Mesendoderm (in vitro differentiated cells): ENCODE results near the gene KAT6B.

Experiments used
- DNase-seq: peaks from one replicate; pipeline ENCODE4 v3.0.0; 2013
- H2AK5ac ChIP-seq: 2 replicates; pipeline ENCODE4 v1.6.1; 2013; ENCODE audit warnings: low read length, inconsistent platforms
- H2BK120ac ChIP-seq: 2 replicates; pipeline ENCODE4 v1.6.1; 2013; ENCODE audit warnings: low read depth, mild to moderate bottlenecking, low read length, moderate library complexity, mixed read lengths
- H2BK15ac ChIP-seq: replicated peaks from 2 replicates; pipeline ENCODE4 v1.6.1; 2013; ENCODE audit warnings: low read depth, mild to moderate bottlenecking, moderate library complexity
- H2BK5ac ChIP-seq: 2 replicates; pipeline ENCODE4 v1.6.1; 2013; ENCODE audit warnings: low read length, inconsistent platforms
- H3K18ac ChIP-seq: 2 replicates; pipeline ENCODE4 v1.6.1; 2013; ENCODE audit warnings: mild to moderate bottlenecking, low read length, mixed read lengths
- H3K23ac ChIP-seq: one replicate; pipeline ENCODE4 v1.6.1; 2013; ENCODE audit warnings: low read length
- H3K27ac ChIP-seq: 2 replicates; pipeline ENCODE4 v1.5.1; 2013; ENCODE audit warnings: low read depth, mild to moderate bottlenecking, inconsistent platforms, low read length, moderate library complexity
- H3K27me3 ChIP-seq: 2 replicates; pipeline ENCODE4 v1.6.1; 2013; ENCODE audit warnings: low read length, control low read depth, mild to moderate bottlenecking, inconsistent platforms; ENCODE audit not compliant: insufficient read depth, poor library complexity
- H3K36me3 ChIP-seq: 2 replicates; pipeline ENCODE4 v1.6.1; 2013; ENCODE audit warnings: low read length, inconsistent platforms; ENCODE audit not compliant: control insufficient read depth, insufficient read depth
- H3K4ac ChIP-seq: one replicate; pipeline ENCODE4 v1.6.1; 2013; ENCODE audit warnings: low read depth, mild to moderate bottlenecking, low read length, moderate library complexity
- H3K4me1 ChIP-seq: 2 replicates; pipeline ENCODE4 v1.6.1; 2013; ENCODE audit warnings: low read depth, low read length, inconsistent platforms; ENCODE audit not compliant: control insufficient read depth
- H3K4me2 ChIP-seq: 2 replicates; pipeline ENCODE4 v1.6.1; 2013; ENCODE audit warnings: low read length
- H3K4me3 ChIP-seq: 2 replicates; pipeline ENCODE4 v1.5.1; 2013; ENCODE audit warnings: mild to moderate bottlenecking, low read length
- H3K56ac ChIP-seq: one replicate; pipeline ENCODE4 v1.6.1; 2013; ENCODE audit warnings: low read length
- H3K79me1 ChIP-seq: 2 replicates; pipeline ENCODE4 v1.6.1; 2013; ENCODE audit warnings: low read length, inconsistent platforms
- H3K79me2 ChIP-seq: 2 replicates; pipeline ENCODE4 v1.6.1; 2013; ENCODE audit warnings: mild to moderate bottlenecking, low read length; ENCODE audit not compliant: control insufficient read depth, insufficient read depth
- H3K9ac ChIP-seq: 2 replicates; pipeline ENCODE4 v1.6.1; 2013; ENCODE audit warnings: low read length, inconsistent platforms
- H4K5ac ChIP-seq: one replicate; pipeline ENCODE4 v1.6.1; 2013; ENCODE audit warnings: low read length
- H4K8ac ChIP-seq: one replicate; pipeline ENCODE4 v1.6.1; 2013; ENCODE audit warnings: low read depth, mild to moderate bottlenecking, control low read depth, low read length, moderate library complexity
- WGBS: extraction: QIAGEN DNeasy Blood & Tissue Kit; methylation state at CpG from one replicate; pipeline ENCODE4 v1.1.7; 2013; ENCODE audit warnings: low lambda C conversion rate, missing lambda C conversion rate; ENCODE audit not compliant: insufficient coverage; ENCODE audit errors: extremely low coverage; 5-methylcytosine and 5-hydroxymethylcytosine counted together

Gene KAT6B

GRCh38 chr10:75035975-75036708 lies 209.7 kb downstream of the KAT6B start:
- no peaks in the 10 kb centered on the region for H3K79me2 ChIP-seq
- H2BK5ac ChIP-seq = no peak overlapping the region
- no peak overlapping the region for H3K9ac ChIP-seq
- no peak overlapping the region for H2AK5ac ChIP-seq
- no peak overlapping the region for H3K4me3 ChIP-seq
- no peak overlapping the region for H2BK15ac ChIP-seq
- no peak overlapping the region for H3K4me2 ChIP-seq
- no peaks in the 10 kb centered on the region for H3K79me1 ChIP-seq
- H3K36me3 ChIP-seq = no peaks in the 10 kb centered on the region
- no peak overlapping the region for H4K8ac ChIP-seq
- H3K18ac ChIP-seq = no peak overlapping the region
- no CpG with 5 or more reads among the region's 10 CpGs for whole genome bisulfite sequencing
- no peak overlapping the region for H3K23ac ChIP-seq
- no peak overlapping the region for H3K27ac ChIP-seq
- no peak overlapping the region for H3K56ac ChIP-seq
- H3K4me1 ChIP-seq = no peaks in the 10 kb centered on the region
- H3K27me3 ChIP-seq = no peaks in the 10 kb centered on the region
- H2BK120ac ChIP-seq = no peak overlapping the region
- no peak overlapping the region for H3K4ac ChIP-seq
- H4K5ac ChIP-seq = no peak overlapping the region
- DNase-seq = no peak

DNA sequence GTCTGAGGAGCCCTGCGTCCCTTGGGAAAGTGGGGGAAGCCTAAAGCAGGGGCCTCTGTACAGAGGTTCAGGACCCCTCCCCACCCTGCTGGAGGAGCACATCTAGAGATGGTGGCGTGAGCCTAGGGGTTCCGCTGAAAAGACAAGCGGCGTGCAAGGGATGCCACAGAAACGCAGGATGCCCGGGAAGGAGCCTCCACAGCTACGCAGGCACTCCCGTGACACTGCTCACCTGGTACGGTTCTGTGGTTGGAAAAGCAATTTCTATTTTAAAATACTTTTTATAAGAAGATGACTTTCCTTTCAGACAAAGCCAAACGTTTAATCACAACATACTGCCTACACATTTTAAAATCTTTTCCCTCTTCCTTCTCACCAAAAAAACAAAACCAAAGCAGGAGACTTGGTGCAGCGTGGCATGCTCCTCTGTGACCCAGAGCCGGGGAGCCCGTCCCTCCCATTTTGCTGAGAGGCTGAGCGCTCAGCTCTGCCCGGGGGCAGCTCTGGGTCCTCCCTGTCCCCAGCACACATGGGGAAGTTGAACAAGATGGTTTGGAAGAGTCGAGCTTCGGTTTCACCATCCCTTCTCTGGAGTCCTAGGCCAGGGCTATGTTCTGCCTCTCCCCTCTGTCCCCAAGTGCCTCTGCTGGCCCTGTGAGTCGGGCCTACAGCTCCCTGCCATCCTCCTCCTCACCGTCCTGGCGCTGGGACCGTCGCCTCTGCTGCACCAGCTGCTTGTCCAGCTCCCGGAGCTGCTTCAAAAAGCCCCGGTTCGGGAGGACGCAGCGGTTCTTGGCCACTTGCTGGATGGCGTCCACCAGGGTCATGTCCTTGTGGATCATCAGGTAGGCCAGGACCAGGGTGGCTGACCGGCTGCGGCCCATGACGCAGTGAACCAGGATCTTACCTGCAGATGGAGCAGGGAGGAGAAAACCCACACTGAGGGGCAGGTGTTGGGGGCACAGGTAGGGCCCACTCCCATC lies 211.1 kb downstream of the KAT6B start:
- no peak overlapping the region for H4K5ac ChIP-seq
- no peak overlapping the region for H3K27ac ChIP-seq
- no peak overlapping the region for H2BK120ac ChIP-seq
- H3K56ac ChIP-seq = no peak overlapping the region
- no peak overlapping the region for H2BK5ac ChIP-seq
- no peaks in the 10 kb centered on the region for H3K79me2 ChIP-seq
- no peaks in the 10 kb centered on the region for H3K79me1 ChIP-seq
- H3K27me3 ChIP-seq = no peaks in the 10 kb centered on the region
- no peaks in the 10 kb centered on the region for H3K4me1 ChIP-seq
- H3K9ac ChIP-seq = no peak overlapping the region
- no peak overlapping the region for H2BK15ac ChIP-seq
- no peak overlapping the region for H3K23ac ChIP-seq
- no peak overlapping the region for H3K4ac ChIP-seq
- no peak overlapping the region for H2AK5ac ChIP-seq
- 100% methylated on average over 1 of the region's 32 CpGs for WGBS
- no peak overlapping the region for H3K4me2 ChIP-seq
- DNase-seq = no peak
- H4K8ac ChIP-seq = no peak overlapping the region
- H3K18ac ChIP-seq = no peak overlapping the region
- H3K4me3 ChIP-seq = no peak overlapping the region
- no peaks in the 10 kb centered on the region for H3K36me3 ChIP-seq

DNA sequence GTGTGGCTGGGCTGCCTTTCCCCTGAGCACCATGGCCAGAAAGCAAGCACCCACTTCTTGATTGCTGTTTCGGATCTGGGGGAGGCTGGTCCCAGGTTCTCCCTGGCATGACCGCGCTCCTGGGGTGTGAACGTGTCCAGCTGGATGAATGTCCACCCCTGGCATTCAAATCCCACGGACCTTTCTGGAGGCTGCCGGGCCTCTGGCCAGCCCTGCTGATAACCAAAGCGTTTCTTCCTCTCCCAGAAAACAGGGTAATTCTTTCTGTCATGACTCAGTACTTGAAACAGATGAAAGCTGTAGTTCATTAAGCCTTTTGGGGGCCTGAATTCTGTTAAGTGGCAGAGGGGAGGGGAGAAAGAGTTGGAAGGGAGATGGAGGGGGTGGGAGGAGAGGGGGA lies 211.9 kb downstream of the KAT6B start:
- no peak for DNase-seq
- no peak overlapping the region for H3K27ac ChIP-seq

GRCh38 chr10:75040576-75040975 lies 214.2 kb downstream of the KAT6B start:
- Histone ChIP-seq H3K23ac (no peak overlapping the region), H3K56ac (no peak overlapping the region), H2BK15ac (no peak overlapping the region), H3K4me2 (no peak overlapping the region), H2AK5ac (no peak overlapping the region), H3K4me1 (no peaks in the 10 kb centered on the region), H3K4me3 (no peak overlapping the region), H4K8ac (no peak overlapping the region), H3K18ac (no peak overlapping the region), H4K5ac (no peak overlapping the region), H3K79me2 (no peaks in the 10 kb centered on the region), H3K4ac (no peak overlapping the region), H3K27ac (no peak overlapping the region), H2BK120ac (no peak overlapping the region), H3K9ac (no peak overlapping the region), H2BK5ac (no peak overlapping the region), H3K79me1 (no peaks in the 10 kb centered on the region), H3K36me3 (no peaks in the 10 kb centered on the region), H3K27me3 (no peaks in the 10 kb centered on the region)
- no peak for DNase-seq
- WGBS = no CpG with 5 or more reads among the region's 9 CpGs

More for the DNA sequence above, 211.9 kb downstream of the KAT6B start:
- H2BK5ac ChIP-seq = no peak overlapping the region
- H4K5ac ChIP-seq = no peak overlapping the region
- no peaks in the 10 kb centered on the region for H3K79me1 ChIP-seq
- H3K4ac ChIP-seq = no peak overlapping the region
- H2AK5ac ChIP-seq = no peak overlapping the region
- H2BK15ac ChIP-seq = no peak overlapping the region
- H3K4me1 ChIP-seq = no peaks in the 10 kb centered on the region
- H4K8ac ChIP-seq = no peak overlapping the region
- H3K9ac ChIP-seq = no peak overlapping the region
- H3K79me2 ChIP-seq = no peaks in the 10 kb centered on the region
- no peaks in the 10 kb centered on the region for H3K27me3 ChIP-seq
- no CpG with 5 or more reads among the region's 7 CpGs for WGBS
- H3K4me2 ChIP-seq = no peak overlapping the region
- no peaks in the 10 kb centered on the region for H3K36me3 ChIP-seq
- no peak overlapping the region for H3K18ac ChIP-seq
- H3K4me3 ChIP-seq = no peak overlapping the region
- H3K23ac ChIP-seq = no peak overlapping the region
- H3K56ac ChIP-seq = peak overlapping the region; percentile 15
- no peak overlapping the region for H2BK120ac ChIP-seq

DNA sequence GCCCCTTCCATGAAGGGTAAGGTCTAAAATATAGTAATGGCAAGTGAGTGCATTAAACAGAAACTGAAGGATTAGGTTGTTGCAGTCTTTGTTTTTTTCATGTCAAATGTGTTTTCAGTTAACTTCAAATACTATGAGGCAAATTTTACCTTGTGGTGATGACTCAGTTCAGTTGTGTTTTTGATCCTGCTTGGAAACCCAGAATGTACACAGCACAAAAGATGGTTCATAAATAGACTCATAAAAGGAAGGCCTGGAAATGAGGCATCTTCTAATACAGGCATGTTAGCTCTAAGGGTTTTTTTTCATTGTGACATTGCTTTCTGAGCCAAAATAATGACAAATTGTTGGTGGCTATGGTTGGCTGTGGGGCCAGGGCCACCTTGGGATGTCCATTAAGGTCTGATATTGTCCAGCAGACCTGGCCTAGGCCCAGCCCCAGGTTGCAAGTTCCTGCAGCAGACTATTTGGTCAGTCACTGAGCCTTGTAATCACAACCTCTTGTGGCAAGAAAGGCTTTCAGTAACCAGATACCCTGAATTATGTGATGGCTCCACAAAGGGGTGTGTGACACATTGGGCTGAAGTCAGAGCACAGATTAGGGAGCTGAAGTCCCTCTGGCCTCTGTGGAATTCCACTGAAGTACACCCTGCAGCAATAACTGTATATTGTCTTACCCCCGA lies 216.0 kb downstream of the KAT6B start:
- Histone ChIP-seq H3K9ac (no peak overlapping the region), H3K36me3 (no peaks in the 10 kb centered on the region), H3K4me2 (no peak overlapping the region), H3K56ac (no peak overlapping the region), H3K27ac (no peak overlapping the region), H3K79me2 (no peaks in the 10 kb centered on the region), H4K8ac (no peak overlapping the region), H2BK120ac (no peak overlapping the region), H2BK5ac (no peak overlapping the region), H3K79me1 (no peaks in the 10 kb centered on the region), H2BK15ac (no peak overlapping the region), H3K27me3 (no peaks in the 10 kb centered on the region), H3K4me1 (no peaks in the 10 kb centered on the region), H3K4ac (no peak overlapping the region), H3K23ac (no peak overlapping the region), H2AK5ac (no peak overlapping the region), H3K4me3 (no peak overlapping the region), H3K18ac (no peak overlapping the region), H4K5ac (no peak overlapping the region)
- no CpG with 5 or more reads among the region's 1 CpG for WGBS
- DNase-seq = no peak
